Hepatocyte (in vitro differentiated cells): ENCODE measurements around the gene FMNL3. TPM values are rescaled to one million over a fixed set of nuclear protein-coding genes. Genes with fewer than 3 reads are reported as not detected.

ENCODE experiments used
- DNase-seq: peaks from one replicate; pipeline ENCODE4 v3.0.0-alpha.2; 2016; ENCODE audit warnings: low spot score
- H2AFZ ChIP-seq: fragments of 200-600 bp; sonication (generic); 2 replicates; pipeline ENCODE4 v1.6.0; 2016; ENCODE audit warnings: antibody characterized with exemption, mild to moderate bottlenecking
- H3K27ac ChIP-seq: fragments of 200-600 bp; sonication (generic); 2 replicates; pipeline ENCODE4 v1.5.1; 2016; ENCODE audit warnings: mild to moderate bottlenecking
- H3K27me3 ChIP-seq: fragments of 200-600 bp; sonication (generic); 2 replicates; pipeline ENCODE4 v1.6.1; 2016
- H3K36me3 ChIP-seq: fragments of 200-600 bp; sonication (generic); replicated peaks from 2 replicates; pipeline ENCODE4 v1.5.1; 2016; ENCODE audit warnings: low read depth; ENCODE audit not compliant: insufficient read depth
- H3K4me1 ChIP-seq: fragments of 200-600 bp; sonication (generic); 2 replicates; pipeline ENCODE4 v1.5.1; 2016; ENCODE audit warnings: mild to moderate bottlenecking, moderate library complexity; ENCODE audit not compliant: insufficient read depth
- H3K4me2 ChIP-seq: fragments of 200-600 bp; sonication (generic); 2 replicates; pipeline ENCODE4 v1.6.0; 2016
- H3K4me3 ChIP-seq: fragments of 200-600 bp; sonication (generic); 2 replicates; pipeline ENCODE4 v1.5.1; 2016; ENCODE audit warnings: mild to moderate bottlenecking
- H3K79me2 ChIP-seq: fragments of 200-600 bp; sonication (generic); 2 replicates; pipeline ENCODE4 v1.6.0; 2017; ENCODE audit warnings: mild to moderate bottlenecking
- H3K9me2 ChIP-seq: fragments of 200-600 bp; sonication (generic); replicated peaks from 2 replicates; pipeline ENCODE4 v1.6.0; 2017; ENCODE audit warnings: mild to moderate bottlenecking; ENCODE audit not compliant: insufficient read depth
- H3K9me3 ChIP-seq: fragments of 200-600 bp; sonication (generic); 2 replicates; pipeline ENCODE4 v1.5.1; 2016; ENCODE audit warnings: low read depth, mild to moderate bottlenecking
- H4K20me1 ChIP-seq: fragments of 200-600 bp; sonication (generic); 2 replicates; pipeline ENCODE4 v1.6.0; 2016; ENCODE audit warnings: mild to moderate bottlenecking; ENCODE audit not compliant: insufficient read depth, poor library complexity, severe bottlenecking
- EZH2 ChIP-seq: fragments of 200-600 bp; sonication (generic); IDR thresholded peaks from 2 replicates; pipeline ENCODE4 v1.6.1; 2016; ENCODE audit warnings: antibody characterized with exemption, mild to moderate bottlenecking, borderline replicate concordance
- EZH2phosphoT487 ChIP-seq: fragments of 200-600 bp; sonication (generic); IDR thresholded peaks from one replicate; pipeline ENCODE4 v1.6.1; 2018; ENCODE audit warnings: antibody characterized with exemption, mild to moderate bottlenecking, low read depth, moderate library complexity; ENCODE audit not compliant: unreplicated experiment, severe bottlenecking
- WGBS: methylation state at CpG from one replicate; pipeline ENCODE4 v1.1.6; 2016; ENCODE audit warnings: low lambda C conversion rate; ENCODE audit errors: missing lambda C conversion rate; 5-methylcytosine and 5-hydroxymethylcytosine counted together
- polyA plus RNA-seq: library from polyadenylated mRNA; unstranded; fragments of >200 nt; fragmentation: Nextera tagmentation; extraction: Ambion mirVana; gene quantifications from 2 replicates; pipeline ENCODE4 v1.2.1, GENCODE V29; 2016
- total RNA-seq: library from RNA; depleted of rRNA; stranded (reverse); fragments of >200 nt; gene quantifications from 2 replicates; pipeline ENCODE4 v1.2.3, GENCODE V29; 2014
- TF ChIP-seq, protein P1 (sequence below): fragments of 200-600 bp; sonication (generic); IDR thresholded peaks from 2 replicates; pipeline ENCODE4 v1.5.1; 2016; ENCODE audit warnings: antibody characterized with exemption, mild to moderate bottlenecking; ENCODE audit not compliant: poor library complexity

The FMNL3 gene
- total and polyA plus RNA-seq, 2 experiments from 2014 or later = 5.8 to 8.3 TPM

DNA sequence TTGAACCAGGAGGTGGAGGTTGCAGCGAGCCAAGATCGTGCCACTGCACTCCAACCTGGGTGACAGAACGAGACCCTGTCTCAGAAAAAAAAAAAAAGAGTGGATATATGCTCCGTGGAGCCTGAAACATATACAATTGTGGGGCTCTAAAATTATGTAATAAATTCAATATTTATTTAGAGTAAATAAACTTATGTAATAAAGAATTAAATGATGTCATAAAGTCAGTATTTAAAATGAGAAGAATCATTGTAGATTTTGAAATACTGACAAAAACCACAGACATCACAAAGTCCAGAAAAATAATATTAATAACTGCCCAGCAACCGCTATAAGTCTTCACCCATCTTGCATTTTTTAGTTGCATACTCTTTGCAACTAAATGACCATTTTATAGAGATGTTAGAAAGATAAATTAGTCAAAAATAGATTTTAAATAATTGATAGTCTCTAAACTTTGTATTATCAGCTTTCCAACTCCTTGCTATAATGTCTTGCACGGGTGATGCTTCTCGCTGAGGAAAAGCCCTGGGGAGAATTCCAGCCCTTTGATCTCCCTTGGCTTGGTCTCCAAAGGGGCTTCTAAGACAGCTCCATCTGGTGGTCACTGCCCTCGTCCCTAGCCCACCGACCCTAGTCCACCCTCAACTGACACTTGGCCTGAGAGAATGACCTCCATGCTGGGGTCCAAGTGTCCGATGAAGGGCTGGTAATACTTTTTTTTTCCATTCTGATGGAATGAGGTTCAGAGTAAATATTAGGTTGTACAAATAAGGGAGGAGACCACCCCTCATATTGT is 26.2 kb upstream of the FMNL3 start:
- no peaks in the 10 kb centered on the region for H3K36me3 ChIP-seq
- DNase-seq = no peak
- H3K4me3 ChIP-seq = no peak overlapping the region
- no peak overlapping the region for H2AFZ ChIP-seq
- H4K20me1 ChIP-seq = no peaks in the 10 kb centered on the region
- no peak for TF ChIP-seq EZH2
- TF ChIP-seq, protein P1, sequence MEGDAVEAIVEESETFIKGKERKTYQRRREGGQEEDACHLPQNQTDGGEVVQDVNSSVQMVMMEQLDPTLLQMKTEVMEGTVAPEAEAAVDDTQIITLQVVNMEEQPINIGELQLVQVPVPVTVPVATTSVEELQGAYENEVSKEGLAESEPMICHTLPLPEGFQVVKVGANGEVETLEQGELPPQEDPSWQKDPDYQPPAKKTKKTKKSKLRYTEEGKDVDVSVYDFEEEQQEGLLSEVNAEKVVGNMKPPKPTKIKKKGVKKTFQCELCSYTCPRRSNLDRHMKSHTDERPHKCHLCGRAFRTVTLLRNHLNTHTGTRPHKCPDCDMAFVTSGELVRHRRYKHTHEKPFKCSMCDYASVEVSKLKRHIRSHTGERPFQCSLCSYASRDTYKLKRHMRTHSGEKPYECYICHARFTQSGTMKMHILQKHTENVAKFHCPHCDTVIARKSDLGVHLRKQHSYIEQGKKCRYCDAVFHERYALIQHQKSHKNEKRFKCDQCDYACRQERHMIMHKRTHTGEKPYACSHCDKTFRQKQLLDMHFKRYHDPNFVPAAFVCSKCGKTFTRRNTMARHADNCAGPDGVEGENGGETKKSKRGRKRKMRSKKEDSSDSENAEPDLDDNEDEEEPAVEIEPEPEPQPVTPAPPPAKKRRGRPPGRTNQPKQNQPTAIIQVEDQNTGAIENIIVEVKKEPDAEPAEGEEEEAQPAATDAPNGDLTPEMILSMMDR = no peak
- TF ChIP-seq EZH2phosphoT487 = no peak
- H3K9me3 ChIP-seq = no peaks in the 10 kb centered on the region
- no peak overlapping the region for H3K27ac ChIP-seq
- H3K27me3 ChIP-seq = no peaks in the 10 kb centered on the region
- no peaks in the 10 kb centered on the region for H3K79me2 ChIP-seq
- no peaks in the 10 kb centered on the region for H3K4me1 ChIP-seq
- 71% methylated on average over 10 of the region's 10 CpGs for WGBS
- no peaks in the 10 kb centered on the region for H3K9me2 ChIP-seq
- H3K4me2 ChIP-seq = no peak overlapping the region

DNA sequence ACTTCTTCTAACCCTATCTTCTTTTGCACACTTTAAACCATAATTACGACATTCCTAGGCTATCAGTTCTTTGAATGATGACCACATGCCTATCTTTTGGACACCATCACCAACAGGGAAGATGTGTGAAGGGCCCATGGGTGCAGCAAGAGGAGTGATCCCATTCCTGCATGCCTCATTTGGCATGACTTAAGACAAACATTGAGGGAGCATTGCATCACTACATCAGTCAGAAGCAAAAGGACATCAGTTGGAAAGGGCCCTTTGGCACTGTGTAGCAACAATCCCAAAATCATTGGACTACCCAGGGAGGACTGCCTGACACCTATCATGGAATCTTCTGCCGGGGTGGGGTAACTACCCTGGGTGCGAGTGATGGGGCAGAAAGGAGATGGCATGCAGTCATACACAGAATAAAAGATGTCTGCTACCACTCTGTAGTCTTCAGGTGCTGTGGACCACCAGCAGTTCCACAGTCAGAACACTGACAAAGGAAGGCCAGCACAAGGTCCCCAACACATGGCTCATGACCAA is 23.4 kb upstream of the FMNL3 start:
- Histone ChIP-seq H3K4me1 (no peaks in the 10 kb centered on the region), H3K4me3 (no peak overlapping the region), H4K20me1 (no peaks in the 10 kb centered on the region), H3K36me3 (no peaks in the 10 kb centered on the region), H3K9me3 (no peaks in the 10 kb centered on the region), H3K79me2 (no peaks in the 10 kb centered on the region), H2AFZ (no peak overlapping the region), H3K27me3 (no peaks in the 10 kb centered on the region), H3K27ac (no peak overlapping the region), H3K9me2 (no peaks in the 10 kb centered on the region), H3K4me2 (no peak overlapping the region)
- TF ChIP-seq, protein P1 = no peak
- TF ChIP-seq EZH2 = no peak
- DNase-seq = no peak
- whole genome bisulfite sequencing = 90% methylated on average over 3 of the region's 3 CpGs

DNA sequence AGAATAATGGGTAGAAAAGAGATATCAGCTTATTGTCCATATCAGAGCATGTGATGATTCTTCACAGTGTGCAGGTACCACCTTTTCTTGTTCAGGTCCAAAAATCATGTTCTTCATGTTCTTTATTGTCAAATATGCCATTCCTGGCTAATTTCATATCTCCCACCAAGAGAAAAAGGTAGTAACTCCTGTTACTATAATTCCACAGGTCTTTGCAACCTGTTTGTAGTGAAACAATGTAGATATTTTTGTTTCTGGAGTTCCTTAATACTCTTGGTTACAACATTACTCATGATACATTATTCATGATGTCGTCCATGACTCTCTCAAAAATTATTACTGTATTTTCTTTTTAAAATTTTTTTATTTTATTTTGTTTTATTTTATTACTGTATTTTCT is 22.8 kb upstream of the FMNL3 start:
- no peak overlapping the region for H3K27ac ChIP-seq
- H3K9me3 ChIP-seq = no peaks in the 10 kb centered on the region
- TF ChIP-seq, protein P1 = no peak
- TF ChIP-seq EZH2phosphoT487 = no peak
- no peak for TF ChIP-seq EZH2
- DNase-seq = no peak
- 90% methylated on average over 1 of the region's 1 CpG for WGBS
- H3K9me2 ChIP-seq = no peaks in the 10 kb centered on the region
- H3K27me3 ChIP-seq = no peaks in the 10 kb centered on the region
- H4K20me1 ChIP-seq = no peaks in the 10 kb centered on the region
- H2AFZ ChIP-seq = no peak overlapping the region
- no peaks in the 10 kb centered on the region for H3K4me1 ChIP-seq
- no peak overlapping the region for H3K4me2 ChIP-seq
- H3K36me3 ChIP-seq = no peaks in the 10 kb centered on the region
- no peaks in the 10 kb centered on the region for H3K79me2 ChIP-seq
- H3K4me3 ChIP-seq = no peak overlapping the region
